Iris pigment epithelial cell (primary cell): ENCODE data around the gene DTWD2.
"Not testable (repeated sequence)": the region's sequence is repeated elsewhere in the genome, so short reads cannot be mapped to it uniquely, and the experiment has no call there.

Source experiments
- DNase-seq: peaks from one replicate; pipeline ENCODE4 v3.0.0-alpha.2; 2011; ENCODE audit warnings: low read depth

DTWD2 gene

DNA sequence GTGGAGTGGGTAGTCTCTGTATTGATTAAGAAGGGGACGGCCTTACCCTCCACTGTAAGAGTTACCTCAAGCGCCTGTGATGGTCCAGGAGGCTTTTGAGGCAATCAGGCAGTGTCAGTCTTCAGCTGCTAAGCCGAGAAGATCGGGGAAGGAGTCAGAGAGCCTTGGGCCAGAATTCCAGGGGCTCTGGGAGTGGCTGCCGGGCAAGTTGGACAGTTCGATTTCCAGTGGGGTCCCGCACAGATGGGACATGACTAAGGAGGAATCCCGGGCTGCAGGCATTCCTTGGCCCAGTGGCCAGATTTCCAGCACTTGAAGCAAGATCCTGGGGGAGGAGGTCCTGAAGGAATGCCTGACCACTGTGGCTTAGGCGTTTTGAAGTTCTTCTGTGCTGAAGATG lies 38.0 kb downstream of the DTWD2 start:
- DNase-seq = not testable (repeated sequence)

DNA sequence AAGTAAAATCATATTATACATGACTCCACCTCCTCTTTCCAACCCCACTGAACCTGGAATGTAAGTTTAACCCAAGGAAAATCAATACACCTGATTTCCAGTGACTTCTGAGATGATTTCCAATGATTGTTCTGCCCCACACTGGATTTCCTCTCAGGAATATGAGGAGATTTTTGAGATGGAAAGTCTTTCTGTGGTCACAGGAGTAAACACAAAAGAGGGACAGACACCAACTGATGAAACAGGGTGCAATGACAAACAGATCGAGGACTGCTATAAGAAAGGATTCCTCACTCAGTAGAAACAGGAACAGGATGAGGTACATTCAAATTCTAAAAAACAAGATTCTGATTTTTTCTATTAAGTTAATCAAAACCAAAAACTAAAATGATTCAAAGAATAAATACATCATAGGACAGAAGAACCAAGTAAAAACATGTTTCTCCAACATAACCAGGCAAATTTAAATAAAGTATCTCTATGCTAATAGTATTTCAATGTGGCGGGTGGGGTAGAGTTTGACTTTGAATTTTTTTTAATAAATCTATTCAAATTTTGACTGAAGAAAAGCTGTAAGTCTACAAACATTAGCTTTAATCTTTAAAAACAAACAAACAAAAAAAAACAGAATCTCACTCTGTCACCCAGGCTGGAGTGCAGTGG lies 42.1 kb downstream of the DTWD2 start:
- DNase-seq = no peak

DNA sequence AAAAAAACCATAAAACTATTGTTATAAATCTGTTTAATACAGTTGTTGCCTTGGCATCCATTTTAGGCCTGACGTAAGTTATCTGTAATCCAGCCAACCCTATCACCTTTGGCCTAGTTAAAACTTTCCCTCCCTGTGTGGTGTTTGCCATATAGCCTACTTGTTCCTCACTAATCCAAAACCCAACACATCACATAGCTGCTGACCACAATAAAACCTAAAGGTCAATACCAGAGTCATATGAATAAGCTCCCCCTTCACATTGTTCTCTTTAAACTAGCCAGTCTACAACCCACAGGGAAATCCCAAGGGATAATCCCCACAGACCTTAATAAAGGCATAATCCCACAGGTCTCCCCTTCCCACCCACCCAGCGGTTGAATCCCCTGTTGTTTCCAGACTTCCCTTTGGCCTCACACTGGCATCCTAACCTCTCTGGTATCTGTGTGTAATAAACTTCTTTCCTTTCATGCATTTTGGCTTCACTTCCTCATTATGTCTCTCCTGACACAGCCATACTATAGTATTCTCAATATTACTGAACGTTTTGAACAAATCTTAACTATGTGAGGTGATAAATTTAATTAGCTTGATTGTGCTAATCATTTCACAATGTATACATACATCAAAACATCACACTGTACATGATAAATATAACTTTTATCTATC lies 50.8 kb downstream of the DTWD2 start:
- no peak for DNase-seq

DNA sequence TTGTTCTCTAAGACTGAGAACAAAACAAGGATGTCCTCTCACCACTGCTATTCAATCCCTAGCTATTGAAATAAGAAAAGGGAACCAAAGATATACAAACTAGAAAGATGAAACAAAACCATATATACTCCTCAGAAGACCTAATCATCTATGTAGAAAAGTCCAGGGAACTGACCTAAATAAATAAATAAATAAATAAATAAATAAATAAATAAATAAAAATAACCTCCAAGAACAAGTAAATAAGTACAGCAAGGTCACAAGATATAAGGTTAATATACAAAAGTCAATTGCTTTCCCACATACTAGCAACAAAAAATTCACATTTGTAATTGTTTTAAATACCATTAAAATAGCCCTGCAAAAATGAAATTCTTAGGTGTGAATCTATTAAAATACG lies 54.6 kb downstream of the DTWD2 start:
- DNase-seq = no peak

DNA sequence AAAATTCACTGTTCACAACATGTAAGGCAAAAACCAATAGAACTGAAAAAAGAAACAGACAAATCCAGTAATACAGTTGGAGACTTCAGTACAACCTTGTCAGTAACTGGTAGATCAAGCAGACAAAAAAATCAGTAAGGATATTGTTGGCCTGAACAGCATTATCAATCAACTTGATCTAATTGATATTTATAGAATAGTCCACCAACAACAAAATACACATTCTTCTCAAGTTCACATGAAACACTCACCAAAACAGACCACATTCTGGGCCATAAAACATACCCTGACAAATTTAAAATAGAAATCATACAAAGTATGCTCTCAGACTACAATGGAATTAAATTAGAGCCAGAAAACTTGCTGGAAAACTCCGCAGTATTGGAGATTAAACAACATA lies 56.8 kb downstream of the DTWD2 start:
- DNase-seq = no peak

DNA sequence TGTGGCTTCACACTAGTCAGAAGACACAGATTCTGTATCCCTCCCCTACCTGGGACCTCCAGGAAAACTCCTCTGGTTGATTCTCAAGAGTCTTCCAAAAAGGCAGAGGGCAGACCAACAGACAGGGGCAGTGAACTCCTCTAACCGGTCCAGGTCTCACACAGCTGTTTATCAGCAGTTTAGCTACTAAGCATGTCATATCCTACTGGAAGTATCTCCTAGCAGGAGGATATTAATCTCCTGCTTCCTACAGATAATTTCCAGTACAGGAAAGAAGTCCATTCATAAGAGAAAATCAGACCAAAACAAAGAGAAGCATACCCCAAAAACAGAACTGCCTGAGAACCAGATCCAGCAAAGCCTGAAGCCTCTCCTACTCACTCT lies 64.3 kb downstream of the DTWD2 start:
- DNase-seq = no peak

DNA sequence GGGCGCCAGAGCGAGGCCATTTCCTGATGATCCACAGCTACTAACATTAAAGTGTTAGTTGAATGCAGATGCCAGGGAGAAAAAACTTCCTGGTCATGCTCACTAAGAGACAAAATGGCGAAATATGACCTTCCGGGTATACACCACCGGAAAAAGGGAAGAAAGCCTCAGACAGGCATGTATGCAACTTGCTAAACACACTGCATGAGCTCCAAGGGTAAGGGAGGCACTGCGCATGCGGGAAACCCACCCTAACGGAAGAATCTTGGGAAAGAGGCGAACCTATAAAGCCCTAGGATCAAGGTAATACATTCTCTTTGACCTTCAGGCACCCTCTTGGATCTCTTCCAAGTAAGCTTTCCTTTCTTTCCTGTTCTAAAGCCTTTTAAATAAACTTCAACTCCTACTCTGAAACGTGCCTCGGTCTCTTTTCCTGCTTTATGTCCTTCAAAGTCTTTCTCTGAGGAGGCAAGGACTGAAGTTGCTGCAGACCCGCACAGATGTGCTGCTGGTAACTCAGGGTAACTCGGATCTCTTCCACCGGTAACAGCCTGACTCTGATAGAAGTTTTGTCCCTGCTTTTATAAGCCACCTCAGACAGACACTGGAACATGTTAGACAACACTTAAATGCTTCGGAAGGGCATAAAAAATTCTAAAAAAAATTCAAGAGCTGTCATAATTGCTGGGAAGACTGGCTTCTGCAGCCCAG lies 64.9 kb downstream of the DTWD2 start:
- DNase-seq = no peak

DNA sequence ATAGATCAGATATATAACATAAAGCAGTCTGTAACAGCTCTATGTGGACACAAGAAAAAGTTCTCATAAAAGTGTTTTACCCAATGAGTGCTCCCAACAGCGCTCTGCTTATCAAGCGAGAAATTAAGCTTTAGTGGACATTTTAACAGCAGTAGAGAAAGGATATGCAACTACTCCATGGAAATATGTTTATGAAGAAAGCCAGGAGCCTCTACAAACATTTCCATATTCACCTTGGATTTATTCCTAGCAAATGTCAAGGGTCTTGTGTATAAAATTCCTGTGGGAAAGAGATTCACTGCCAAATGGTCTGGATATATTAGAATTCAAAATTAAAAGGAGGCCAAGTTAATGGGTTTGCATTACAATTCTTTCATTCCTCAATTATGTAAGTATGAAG lies 66.5 kb downstream of the DTWD2 start:
- DNase-seq = no peak

DNA sequence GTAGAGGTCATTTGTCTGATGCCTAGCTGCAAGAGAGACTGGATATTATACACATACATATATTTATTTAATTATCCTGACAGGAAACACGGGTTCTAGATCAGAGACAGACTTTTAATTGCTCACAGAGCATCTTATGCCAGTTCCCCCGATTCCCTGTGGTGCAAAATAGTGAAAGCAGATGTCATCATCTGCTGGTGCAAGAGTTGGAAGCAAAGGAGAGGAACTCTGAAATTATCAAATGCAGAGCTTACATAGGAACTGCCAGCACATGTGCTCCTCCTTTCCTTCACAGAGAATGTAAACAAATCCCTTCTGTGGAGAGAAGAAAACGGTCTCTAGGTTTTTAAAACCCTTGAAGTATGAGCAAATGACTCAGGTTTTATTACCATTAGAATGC lies 69.3 kb downstream of the DTWD2 start:
- no peak for DNase-seq

DNA sequence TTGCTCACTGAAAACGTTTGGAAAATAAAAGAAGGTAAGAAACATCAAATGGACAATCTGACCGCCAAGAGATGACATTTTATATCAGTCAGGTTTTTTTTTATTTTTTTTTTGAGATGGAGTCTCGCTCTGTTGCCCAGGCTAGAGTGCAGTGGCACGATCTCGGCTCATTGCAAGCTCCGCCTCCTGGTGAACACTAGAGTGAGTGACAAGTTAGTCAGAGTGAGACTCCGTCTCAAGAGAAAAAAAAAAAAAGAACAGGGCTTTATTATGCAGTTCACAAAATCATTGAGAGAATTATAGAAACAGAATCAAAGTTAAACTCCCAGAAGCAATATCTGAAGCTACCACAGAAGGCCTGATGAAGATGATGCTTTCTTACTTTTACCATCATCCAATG lies 70.1 kb downstream of the DTWD2 start:
- no peak for DNase-seq

DNA sequence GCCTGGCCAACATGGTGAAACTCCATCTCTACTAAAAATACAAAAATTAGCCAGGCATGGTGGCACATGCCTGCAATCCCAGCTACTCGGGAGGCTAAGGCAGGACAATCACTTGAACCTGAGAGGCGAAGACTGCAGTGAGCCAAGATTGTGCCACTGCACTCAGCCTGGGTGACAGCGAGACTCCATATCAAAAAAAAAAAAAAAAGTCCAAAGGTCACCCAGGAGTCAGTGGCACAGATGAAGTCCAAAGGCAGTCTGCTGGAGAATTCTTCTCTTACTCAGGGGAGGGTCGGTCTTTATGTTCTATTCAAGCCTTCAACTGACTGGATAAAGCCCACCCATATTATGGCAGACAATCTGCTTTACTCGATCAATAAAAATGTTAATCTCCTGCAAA lies 80.8 kb downstream of the DTWD2 start:
- DNase-seq = not testable (repeated sequence)

DNA sequence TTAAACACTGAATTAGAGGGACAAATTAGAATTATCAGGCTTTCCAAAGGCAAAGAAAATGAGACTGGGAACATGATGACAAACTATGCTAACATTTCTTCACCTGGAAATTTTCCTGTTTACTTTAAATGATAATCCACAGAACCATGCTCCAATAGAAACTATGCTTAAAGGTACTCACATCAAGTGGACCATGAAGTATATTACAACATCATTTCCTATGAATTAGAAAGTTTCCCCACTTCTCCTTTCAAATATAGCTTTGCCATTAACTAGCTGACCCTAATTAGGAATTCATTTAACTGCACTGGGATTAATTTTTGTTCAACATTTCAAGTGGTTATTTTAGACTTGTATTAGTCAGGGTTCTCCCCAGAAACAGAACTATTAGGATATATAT lies 81.4 kb downstream of the DTWD2 start:
- no peak for DNase-seq

DNA sequence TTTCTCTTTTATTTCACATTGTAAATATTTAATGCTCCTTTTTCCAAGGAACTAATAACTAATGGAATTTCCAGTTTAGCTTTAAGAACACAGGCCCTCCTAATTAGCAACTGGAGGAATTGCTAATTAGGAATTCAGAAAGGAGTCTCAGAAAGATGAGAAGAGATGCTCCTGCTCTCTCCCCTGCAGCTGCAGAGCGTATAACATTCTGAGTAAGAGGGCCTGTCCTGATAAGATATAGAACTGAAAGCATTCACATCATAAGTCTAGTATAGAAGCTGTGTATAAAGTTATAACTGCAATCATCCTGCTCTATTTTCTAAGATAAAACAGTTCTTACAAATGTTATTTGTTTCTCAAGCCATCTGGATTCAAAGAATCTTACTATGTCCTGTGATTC lies 83.2 kb downstream of the DTWD2 start:
- DNase-seq = no peak

DNA sequence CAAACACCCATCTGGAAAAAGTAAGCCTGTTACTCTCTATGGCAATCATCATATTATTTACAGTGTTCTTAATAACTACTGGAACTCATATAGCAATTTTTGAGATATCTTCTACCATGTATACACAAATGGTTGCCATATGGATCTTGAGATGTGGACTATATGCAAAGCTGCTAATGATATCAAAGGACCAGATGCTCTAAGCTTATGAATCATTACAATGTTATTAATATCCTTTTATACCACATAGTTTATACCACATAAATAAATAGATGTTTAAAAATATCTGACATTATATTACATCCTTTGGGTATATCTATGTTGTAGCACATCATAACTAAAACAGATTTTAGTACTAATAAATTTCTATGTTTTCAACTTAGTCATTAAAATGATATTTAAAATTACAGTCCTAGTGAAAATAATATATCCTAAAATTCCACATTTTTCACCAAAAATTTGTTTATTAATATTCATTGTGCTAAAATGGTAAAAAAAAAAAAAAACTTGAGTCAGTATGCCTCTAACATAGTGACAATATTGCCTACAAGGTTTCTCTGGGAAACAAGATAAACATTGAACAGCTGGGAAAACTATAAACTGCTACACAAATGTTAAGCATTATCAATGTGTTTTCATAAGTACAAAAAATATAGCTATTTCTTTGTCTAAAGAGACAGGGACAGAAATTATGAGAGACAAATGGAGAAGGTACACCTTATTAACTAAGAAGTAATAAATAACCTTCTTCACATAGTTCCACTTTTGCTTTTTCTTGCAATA lies 85.5 kb downstream of the DTWD2 start:
- DNase-seq = no peak

DNA sequence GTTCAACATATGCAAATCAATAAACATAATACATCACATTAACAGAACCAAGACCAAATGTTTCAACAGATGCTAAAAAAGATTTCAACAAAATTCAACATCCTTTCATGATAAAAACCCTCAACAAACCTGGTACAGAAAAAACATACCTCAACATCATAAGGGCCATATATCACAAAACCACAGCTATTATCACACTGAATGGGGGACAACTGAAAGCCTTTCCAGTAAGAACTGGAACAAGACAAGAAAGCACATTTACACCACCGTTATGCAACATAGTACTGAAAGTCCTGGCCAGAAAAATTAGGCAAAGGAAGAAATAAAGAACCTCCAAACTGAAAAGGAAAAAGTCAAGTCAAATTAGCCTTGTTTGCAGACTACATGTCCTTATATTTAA lies 93.6 kb downstream of the DTWD2 start:
- no peak for DNase-seq

DNA sequence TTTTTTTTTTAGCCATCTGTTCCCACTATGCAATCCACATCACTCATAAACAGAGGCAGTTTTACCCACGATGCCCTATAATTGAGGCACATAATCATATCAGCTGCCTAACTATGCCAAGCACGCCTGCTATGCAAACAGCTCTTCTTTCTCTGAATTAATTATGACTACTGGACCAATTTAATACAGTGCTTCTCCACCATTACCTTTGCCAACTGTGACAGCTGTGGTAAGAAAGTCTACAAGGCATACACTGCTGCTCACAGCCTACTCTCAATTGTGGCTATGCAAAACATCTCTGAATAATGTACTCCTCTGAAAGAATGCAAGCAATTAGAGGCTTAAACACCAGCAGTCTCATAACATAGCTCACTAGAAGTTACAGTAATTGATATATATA lies 97.1 kb downstream of the DTWD2 start:
- no peak for DNase-seq

DNA sequence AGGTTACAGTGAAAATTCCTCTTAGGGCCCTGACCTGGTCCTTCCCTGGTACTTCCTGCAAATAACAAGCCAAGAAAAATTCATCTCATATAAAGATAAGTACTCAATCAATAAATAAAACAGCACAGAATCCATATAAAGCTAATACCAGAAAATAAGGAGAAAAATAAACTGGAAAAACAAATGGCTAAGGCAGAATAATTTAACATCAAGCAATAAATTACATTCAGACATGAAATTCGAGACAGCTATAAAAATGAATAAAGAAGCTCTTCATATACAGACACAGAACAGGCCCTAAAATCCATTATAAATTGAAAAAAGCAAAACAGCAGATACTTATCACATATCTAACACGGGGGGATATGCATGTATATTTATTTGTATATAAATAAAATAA lies 99.2 kb downstream of the DTWD2 start:
- no peak for DNase-seq

DNA sequence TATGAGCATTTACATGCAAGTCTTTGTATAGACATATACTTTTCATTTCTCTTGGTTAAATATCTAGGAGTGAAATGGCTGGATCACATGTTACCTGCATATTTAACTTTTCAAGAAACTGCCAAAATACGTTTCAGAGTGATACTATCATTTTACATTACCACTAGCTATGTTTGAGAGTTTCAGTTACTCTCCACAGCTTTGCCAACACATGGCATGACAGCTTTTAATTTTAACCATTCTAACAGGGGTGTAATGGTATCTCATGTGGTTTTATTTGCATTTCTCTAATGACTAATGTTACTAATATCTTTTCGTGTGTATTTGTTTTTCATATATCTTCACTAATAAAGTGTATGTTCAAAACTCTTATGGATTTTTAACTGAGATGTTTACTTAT lies 99.8 kb downstream of the DTWD2 start:
- DNase-seq = no peak

DNA sequence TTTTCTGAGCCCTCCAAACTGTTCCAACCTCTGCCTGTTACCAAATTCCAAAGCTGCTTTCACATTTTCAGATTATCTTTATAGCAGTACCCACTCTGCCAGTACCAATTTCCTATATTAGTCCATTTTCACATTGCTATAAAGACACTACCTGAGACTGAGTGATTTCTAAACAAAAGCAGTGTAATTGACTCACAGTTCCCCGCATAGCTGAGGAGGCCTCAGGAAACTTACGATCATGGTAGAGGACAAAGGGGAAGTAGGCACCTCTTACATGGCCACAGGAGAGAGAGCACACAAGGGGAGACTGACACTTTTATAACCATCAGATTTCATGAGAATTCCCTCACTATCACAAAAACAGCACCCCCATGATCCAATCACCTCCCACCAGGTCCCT lies 105.0 kb downstream of the DTWD2 start:
- DNase-seq = no peak

DNA sequence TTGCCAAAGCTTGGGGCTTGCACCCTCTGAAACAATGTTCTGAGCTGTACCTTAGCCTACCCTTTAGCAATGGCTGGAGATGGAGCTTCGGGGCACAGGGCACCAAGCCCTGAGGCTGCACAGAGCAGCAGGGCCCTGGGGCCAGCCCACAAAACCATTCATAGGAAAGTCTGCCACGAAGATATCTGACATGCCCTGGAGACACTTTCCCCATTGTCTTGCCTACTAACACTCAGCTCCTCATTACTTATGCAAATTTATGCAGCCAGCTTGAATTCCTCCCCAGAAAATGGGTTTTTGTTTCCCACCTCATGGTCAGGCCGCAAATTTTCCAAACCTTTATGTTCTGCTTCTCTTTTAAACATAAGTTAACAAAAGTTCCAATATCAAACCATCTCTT lies 105.7 kb downstream of the DTWD2 start:
- DNase-seq = no peak

DNA sequence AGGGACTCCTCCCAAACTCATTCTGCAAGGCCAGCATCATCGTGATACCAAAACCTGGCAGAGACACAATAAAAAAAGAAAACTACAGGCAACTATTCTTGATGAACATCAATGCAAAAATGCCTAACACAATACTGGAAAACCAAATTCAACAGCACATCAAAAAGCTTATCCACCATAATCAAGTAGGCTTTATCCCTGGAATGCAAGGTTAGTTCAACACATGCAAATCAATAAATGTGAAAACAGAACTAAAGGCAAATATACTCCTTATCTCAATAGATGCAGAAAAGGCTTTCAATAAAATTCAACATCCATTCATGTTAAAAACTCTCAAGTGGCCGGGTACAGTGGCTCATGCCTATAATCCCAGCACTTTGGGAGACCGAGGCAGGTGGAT lies 111.5 kb downstream of the DTWD2 start:
- DNase-seq = not testable (repeated sequence)

DNA sequence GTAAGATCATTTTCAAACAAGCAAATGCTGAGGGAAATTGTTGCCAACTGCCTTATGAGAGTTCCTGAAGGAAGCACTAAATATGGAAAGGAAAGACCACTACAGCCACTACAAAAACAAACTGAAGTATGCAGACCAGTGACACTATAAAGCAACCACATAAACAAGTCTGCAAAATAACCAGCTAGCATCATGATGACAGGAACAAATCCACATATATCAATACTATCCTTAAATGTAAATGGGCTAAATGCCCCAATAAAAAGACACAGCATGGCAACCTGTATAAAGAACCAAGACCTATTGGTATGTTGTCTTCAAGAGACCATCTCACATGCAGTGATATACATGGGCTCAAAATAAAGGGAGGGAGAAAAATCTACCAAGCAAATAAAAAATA lies 113.2 kb downstream of the DTWD2 start:
- DNase-seq = no peak

DNA sequence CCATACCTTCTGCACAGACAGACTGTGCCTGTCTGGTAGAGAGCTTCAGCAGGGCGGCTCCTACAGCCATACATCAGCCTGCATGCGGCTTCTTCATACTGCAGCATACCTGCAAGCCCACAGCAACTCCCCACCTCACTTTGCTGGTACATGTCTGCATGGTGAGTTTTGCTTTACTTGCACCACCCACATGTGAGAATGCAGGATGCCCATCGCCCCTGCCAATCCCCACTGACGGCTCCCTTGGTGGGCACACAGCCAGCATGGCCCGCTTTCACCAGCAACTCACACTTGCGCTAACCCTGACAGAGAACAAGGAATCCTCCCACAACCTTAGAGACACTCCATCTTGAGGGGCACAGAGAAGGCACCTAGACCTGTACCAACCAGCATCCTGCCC lies 114.9 kb downstream of the DTWD2 start:
- no peak for DNase-seq
